GM18519 (cell line): ENCODE data around the gene ICAM2.
"Not testable (repeated sequence)": the region's sequence is repeated elsewhere in the genome, so short reads cannot be mapped to it uniquely, and the experiment has no call there.

ENCODE experiments used
- ATAC-seq: cut with Tn5 transposase; IDR thresholded peaks from one replicate; pipeline ENCODE4 v1.9.1; 2021; ENCODE audit warnings: mild to moderate bottlenecking, moderate library complexity; ENCODE audit not compliant: unreplicated experiment, low FRiP score

Gene ICAM2

DNA sequence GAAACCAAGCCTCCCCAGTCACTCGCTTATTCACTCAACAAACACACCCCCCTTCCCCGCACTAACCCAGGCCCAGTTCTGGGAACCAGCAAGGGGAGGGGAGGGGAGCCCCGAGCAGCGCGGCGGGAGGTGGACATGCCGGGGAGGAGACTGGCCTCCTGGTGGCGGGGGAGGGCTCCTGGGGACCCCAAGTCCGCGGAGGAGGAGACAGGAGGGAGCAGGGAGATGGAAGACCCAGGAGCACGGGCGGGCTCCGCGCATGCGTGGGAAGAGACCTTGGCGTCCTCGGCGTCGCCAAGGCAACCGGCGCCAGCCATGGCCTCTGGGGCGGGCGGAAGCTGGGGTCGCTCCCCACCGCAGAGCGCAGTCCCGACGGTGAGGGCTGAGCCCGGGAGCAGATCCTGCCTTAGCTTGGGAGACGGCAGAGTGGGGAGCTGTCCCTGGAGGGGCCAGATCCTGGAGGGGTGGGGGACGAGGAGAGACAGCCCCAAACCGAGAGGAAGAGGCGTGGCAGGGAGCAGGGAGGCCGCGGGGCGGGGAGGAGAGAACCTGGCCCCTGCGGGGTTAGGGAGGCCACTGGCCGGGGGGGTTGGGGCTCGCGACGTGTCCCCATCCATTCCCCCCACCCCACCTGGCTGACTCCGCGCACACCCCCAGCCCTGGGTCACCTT, 22.2 kb downstream of the ICAM2 start, which contains the start of gene PRR29:
TSS of gene PRR29 (plus strand) at position 302 of the 671 bp plus-strand sequence. CDS start at position 316, 14 bp downstream.
- no peak for ATAC-seq

DNA sequence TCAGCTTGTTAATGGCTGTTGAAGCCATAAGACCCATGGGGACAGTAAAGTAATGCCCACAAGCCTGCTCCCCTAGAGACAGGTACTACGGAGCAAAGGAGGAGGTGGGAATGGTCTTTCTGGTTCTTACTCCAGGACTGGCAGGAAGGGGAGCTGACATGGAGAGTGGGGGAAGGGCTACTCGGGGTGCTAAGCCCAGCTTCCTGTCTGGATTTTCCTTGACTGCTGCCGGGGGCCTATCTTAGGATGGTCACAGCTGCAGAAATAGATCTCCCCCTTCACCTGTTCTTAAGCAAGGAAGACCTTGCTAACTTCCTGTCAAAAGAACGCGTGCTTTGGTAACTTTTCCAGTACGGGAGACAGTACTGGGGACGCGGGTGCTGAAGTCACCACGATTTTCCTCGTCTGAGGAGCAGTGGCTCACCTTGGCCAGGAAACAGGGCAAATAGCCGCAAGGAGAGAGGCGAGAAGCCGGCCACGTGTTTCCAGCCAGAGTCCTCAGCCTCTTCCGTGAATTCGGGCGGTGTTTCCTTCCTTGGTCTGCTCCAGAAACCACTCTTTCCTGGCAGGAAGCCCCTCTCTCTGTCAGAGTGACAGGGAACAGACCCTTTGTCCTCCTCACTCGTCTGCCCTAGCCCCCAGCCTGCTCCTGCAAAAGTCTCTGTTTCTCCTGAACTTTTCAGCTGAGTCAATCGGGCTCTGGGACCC, 22.9 kb downstream of the ICAM2 start:
- ATAC-seq: no peak

DNA sequence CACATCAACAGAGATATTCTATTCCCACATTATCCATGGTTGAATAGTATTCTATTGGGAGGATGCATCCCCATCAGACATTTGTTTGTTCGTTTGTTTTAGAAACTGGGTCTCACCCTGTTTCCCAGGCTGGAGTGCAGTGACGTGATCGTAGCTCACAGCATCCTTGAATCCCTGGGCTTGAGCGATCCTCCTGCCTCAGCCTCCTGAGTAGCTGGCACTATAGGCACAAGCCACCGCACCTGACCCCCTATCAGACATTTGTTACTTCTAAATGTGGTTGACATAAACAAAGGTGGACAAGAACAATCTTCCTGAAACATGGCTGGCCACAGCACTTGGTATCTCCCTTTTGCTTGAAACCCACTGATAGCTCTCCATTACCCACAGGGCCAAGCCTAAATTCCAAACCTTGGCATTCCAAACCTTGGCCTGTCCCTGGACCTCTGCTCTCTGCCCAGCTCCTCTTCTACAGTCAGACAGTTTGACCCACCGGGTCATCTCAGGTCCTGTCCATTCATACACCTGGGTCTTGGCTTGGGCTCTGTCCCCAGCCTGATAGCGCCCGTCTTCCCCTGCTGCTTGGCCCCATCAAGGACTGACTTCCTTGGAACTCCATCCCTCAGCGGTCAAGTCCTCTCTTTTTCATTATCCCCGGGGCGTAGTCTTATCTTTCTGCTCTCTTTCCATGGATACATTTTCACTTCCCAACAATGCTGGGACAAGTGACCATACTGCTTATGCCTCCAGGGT, 23.8 kb downstream of the ICAM2 start:
- no peak for ATAC-seq

DNA sequence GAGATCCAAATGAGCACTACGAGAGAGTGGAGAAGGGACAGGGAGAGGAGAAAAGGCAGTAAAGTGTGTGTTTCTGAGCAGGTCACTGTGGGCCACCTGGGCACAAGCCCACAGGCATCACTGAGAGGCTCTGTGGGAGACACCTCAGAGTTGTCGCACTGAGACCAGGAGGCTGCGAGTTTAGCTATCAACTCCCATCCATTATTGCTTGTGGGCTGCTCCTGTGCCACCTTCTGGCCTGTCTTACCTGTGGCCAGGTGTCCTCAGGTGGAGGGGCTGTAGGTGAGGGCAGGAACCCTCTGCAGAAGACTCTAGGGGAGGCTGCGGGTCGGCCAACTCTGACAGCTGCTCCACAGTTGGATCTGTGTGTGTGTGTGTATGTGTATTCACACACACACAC, 24.8 kb downstream of the ICAM2 start:
- ATAC-seq: no peak

DNA sequence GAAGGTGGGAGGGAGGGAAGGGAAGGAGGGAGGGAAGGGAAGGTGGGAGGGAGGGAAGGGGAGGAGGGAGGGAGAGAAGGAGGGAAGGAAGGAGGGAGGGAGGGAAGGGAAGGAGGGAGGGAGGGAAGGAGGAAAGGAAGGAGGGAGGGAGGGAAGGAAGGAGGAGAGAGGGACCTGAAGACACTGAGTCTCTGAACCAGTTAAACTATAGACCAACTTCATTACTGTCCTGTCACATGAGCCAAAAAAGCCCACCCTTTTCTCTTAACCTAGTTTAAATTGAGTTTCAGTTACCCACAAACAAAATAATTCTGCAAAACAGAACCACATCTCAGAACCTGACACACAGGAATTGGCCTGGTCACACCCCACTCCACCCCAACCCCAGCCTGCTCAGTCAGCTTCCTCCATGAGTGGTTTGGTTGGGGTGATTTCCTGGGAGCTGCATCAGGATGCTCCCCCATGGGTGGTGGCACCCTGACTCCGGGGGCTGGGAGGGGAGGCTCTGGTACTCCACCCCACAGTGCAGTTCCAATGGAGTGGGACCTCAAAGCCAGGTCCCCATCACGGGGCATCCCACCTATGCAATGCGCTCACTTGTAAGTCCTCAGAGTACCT, 27.0 kb downstream of the ICAM2 start:
- no peak for ATAC-seq

DNA sequence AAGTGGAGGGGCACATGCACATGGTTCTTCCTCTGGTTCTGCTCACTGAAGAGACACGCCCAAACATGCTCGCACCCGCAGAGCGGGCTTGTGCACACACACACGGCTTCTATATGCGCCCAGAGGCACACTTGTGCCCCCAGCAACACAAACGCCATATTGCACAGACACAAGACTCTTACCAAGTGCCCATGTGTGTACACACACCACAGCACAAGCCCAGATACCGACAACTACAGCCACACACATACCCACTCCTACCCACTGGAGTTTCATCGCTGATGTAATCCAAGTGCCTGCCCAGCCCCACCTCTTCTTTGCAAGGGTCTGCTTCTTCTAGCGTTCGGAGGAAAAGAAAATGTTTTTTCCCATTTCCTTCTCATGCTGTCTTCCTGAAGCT, 28.8 kb downstream of the ICAM2 start:
- no peak for ATAC-seq

DNA sequence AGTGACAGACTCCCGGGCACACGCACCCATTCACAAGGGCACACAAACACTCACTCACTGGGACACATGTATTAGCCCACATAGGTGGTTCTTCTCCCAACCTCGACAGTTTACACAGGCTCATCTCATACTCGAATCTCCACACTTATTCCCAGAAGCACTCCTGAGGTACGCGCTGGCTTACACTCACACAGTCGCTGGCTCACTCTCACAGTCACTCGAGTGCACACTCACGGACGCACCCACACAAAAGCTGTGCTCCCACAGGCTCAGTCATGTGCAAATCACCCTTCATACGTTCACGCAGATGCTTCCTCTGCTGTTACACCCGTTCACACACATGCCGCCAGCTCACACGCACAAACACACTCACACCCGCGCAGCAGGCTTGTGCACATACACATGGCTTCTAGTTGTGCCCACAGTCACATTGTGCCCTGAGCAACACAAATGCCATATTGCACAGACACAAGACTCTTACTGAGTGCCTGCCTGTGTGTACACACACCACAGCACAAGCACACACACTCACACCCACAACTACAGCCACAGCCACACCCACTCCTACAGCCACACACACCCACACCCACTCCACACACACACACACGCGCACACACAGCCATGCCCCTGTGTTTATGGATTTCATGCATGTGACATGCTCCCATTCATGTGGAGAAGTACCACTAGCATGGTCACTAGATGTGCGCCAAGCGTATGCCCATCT, 30.6 kb downstream of the ICAM2 start:
- no peak for ATAC-seq

DNA sequence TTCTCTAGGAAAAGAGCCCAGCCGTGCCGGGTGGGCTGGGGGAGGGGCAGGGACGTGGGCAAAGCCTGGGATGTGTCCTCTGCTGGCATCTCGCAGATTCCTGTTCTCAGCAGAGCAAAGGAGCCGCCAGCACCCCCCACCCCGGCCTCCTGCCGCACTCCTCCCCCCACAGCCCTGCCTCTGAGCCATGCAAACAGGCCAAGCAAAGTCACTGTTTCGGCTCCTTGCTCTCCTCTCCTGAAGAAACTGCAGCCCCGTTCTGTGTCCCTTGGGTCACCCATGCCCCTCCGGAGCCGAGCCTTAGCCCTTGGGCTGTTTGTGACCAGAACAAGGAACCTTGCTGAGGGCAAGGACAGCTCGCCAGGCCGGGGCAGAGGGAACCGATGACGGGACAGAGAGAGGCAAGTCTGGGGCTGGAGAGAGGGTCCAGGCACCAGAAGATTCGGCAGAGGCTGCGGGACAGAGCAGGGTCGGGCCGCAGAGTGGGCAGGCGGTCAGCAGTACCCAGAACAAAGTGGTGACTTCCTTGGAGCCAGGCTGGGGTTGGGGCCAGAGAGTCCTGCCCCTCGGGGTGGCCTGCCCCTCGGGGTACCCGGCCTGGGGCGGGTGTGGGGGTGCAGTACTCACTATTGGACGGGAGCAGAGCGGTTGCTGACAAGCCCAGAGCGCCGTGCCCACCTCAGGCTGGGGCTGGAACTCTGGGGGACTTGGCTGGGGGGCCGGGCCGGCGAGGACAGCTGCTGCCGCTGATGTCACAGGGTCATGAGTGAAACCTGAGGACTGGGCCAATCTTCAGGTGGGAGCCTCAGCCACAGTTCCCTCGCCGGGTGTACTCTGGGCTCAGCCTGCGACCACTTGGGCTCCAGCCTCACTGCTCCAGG, 31.5 kb downstream of the ICAM2 start:
- no peak for ATAC-seq

DNA sequence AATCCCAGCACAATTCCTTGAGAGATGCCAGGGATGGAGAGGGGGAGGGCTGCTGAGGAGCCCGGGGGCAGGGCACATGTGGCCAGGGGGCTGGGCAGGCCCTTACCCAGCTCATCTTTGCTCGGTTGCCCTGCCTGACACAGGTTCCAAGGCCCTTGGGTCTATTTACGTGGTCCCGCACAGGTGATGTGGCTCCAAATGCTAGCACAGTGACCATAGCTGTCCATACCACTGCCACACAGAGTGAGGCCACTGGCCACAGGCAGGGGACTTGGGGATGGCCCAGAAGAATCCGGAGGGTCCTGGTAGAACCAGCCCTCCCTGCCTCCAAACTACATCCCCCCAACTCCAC, 32.3 kb downstream of the ICAM2 start:
- no peak for ATAC-seq

DNA sequence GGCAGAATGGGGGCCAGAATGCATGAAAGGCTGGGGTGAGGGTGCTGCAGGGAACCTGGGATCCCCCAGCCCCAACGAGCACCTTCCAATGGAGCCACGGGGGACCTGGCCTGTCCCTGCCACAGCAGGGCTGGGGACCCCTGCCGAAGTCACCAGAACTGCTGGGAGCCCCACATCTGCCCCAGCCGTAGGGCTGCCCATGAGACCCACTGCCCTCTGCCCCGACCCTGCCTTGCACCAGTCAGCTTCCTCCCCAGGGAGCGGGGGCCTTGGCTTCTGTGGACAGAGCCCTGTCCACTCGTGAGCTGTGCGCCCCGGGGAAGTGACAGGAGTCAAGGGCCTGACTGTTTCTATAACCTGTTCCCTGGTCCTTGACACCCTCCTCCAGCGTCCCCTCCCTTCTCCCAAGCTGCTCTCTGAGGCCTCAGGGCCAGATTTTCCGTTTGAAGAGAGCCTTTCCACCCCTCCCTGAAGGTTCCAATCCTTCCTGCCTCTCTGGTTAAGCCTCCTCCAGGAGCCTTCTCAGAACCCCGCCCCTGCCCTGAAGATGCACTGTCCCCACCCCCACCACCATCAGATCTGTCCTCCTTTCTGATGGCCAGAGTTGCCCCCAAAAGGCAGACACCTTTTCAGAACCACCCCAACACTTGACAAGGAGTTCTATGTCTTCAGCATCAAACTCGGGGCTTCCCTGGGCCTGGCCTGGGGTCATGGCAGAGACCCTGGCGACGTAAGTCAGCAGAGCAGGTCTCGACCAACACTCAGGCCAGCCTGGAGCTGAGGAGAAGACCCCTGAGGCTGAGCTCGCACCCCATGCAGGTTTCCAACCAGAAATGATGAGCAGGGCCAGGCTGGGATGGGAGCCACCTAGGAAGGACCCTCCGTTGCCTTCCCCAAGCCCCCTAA, 33.0 kb downstream of the ICAM2 start:
- no peak for ATAC-seq

DNA sequence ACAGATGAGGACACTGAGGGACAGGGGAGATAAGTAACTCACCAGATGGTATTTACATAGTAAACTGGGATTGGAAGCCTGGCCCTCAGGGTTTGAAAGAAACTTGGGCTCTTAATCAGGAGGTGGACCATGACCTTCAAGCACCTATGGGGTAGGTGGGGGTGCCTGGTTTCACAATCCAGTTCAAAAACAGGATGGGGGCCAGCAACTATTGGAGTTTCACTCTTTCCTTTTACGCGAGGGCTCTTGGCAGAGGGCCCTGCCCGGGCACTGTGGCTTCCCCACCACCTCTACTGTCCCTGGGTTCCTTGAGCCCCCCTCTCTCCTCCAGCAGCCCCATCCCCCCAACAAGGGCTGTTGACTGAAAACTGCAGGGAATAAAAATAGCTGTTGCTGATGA, 33.6 kb downstream of the ICAM2 start:
- ATAC-seq: no peak

DNA sequence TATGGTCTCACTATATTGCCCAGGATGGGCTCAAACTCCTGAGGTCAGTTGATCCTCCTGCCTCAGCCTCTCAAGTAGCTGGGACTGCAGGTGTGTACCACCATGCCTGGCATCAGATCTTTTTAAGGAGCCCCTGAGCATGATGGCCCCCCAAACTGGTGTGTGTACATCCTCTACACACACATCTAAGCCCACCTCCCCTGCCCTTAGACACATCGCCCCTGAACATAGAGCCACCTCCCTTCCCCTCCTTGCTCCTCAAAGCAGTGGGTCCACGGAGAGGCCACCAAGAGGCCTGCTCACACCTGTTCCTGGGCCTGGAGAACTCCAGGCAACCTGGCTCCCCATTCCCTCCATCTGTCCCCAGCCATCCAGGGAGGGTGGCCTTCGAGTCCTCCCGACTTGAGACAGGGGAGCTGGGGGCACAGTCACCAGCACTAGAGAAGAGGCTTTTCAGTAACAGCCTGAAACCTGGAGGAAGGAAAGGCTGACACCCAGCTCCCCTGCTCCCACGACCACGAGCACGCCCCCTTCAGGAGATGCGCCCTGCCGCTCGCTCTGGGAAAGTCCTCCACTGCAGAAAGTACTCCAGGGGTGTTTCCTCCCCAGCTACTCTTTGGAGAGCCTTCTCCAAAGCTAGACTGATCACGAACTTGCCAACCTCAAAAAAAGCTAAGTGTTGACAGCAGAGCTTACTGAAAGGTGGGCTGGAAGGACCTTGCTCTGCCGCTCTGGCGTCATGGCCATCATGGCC, 34.9 kb downstream of the ICAM2 start:
- no peak for ATAC-seq

DNA sequence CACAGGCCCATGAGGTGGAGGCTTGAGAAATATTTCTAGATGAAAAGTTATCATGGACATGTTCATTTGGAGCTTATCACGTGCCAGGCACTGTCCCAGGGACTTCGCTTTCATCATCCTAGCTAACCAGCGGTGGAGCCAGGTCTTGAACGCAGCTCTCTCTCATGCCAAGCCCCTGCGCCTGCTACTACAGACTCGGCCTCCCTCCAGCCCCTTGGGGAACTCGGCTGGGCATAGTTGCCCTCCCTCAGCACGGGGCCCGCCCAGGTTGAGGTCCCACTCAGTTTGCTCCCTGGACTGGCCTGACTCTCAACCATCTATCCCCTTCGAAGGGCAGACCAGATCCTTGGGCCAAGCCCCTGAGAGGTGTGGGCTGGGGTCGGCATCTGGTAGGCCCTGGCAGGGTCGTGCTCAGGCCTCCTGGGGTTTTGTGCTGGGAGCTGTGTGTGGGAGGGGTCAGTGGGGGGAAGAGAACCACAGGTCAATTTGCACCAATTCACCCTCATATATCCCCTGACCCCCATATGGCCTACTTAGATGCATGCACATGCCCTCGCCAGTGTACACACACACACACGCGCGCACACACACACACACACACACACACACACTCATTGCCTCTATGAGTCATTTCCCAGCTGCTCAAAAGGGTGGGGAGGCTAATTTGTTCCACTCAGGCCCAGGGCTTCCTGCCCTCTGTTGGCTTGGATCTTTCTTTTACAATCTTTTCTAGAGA, 35.6 kb downstream of the ICAM2 start:
- no peak for ATAC-seq

DNA sequence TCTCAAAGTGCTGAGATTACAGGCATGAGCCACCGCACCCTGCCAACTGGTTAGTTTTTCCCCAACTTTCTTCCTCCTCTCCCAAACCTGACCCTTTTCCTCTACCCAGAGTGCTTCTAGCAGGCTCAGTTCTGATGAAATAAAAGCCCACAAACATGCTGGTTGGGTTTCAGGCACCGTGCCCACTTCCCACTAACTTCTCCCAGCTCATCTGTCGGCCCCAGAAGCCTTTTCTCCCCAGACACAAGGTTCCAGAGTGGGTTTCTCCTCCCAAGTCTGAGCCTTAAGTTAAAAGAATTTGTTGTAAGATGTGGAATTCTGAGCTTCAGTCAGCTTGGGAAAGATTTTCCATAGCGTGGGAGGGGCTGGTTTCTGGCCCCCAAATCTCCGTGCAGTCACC, 36.2 kb downstream of the ICAM2 start:
- no peak for ATAC-seq

DNA sequence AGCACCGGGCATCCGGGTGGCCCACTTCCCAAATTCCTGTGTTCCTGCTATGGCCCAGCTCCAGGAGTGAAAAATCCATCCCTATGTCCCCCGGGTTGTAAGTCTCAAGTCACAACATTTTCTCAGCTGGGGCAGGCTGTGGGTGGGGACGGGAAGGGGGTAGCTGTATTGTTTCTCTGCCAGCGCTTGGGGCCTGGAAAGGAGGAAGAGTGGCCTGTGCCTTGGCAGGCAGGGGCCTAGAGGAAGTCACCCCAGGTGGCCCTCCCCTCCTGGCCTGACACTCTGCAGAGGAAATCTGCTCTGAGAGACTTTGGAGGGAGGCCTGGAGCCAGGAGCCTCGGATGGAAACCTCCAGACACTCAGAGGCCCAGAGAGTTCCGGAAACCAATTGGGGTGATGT, 37.1 kb downstream of the ICAM2 start:
- ATAC-seq: no peak

DNA sequence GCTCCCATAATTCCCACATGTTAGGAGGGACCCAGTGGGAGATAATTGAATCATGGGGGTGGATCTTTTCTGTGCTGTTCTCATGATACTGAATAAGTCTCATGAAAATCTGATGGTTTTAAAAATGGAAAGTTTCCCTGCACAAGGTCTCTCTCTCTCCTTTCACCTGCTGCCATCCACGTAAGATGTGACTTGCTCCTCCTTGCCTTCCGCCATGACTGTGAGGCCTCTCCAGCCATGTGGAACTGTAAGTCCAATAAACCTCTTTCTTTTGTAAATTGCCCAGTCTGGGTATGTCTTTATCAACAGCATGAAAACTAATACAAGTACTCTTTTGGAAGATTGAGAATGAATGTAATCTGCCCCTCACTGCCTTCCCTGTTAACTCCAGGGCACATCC, 37.8 kb downstream of the ICAM2 start:
- not testable (repeated sequence) for ATAC-seq
